ENCODE data around the gene XPC. TPM values are rescaled to one million over a fixed set of nuclear protein-coding genes. Genes with fewer than 3 reads are reported as not detected.

XPC gene
- total RNA-seq, 1 experiment from 2014 or later = 57.2 TPM

- no peak for TF ChIP-seq EZH2 (IDR thresholded peaks at IDR 0.05; ENCODE audit: borderline replicate concordance, low read depth, low read length, poor library complexity, severe bottlenecking)
- peak; percentile 29 for TF ChIP-seq CTCF (conservative IDR thresholded peaks at IDR 0.05; ENCODE audit: low read depth, low read length)
- BruUV-seq (replicated peaks) = no TSS peak
- H3K27me3 ChIP-seq (replicated peaks; ENCODE audit: insufficient read depth, low read depth, low read length, poor library complexity) = no peaks in the 10 kb centered on the region
- peaks cover 16% of the 10 kb centered on the region for H3K36me3 ChIP-seq (ENCODE audit: insufficient read depth, low read length, poor library complexity, severe bottlenecking)
- H3K27ac ChIP-seq (ENCODE audit: low read depth, low read length, poor library complexity, severe bottlenecking) = no peak overlapping the region
- no peak for DNase-seq (ENCODE audit: low spot score)
- intact Hi-C loops (cut with micrococcal nuclease; ENCODE audit: unreplicated experiment) = no loop called here
- no peaks in the 10 kb centered on the region for H3K9me3 ChIP-seq (ENCODE audit: low read depth, low read length, poor library complexity, severe bottlenecking)
- CTCF ChIA-PET = no interaction called here
- no peak overlapping the region for H3K4me3 ChIP-seq (ENCODE audit: low read depth, low read length, poor library complexity, severe bottlenecking)
- POLR2A ChIA-PET (ENCODE audit: low non-redundant PET) = no interaction called here
- H3K4me1 ChIP-seq (ENCODE audit: insufficient read depth, low read length, poor library complexity, severe bottlenecking) = peaks cover 9% of the 10 kb centered on the region
These were observed 26.0 kb downstream of the XPC start for GRCh38 chr3:14152233-14152962.

GRCh38 chr3:14151471-14152083, 26.8 kb downstream of the XPC start:
- Histone ChIP-seq H3K27me3 (replicated peaks; ENCODE audit: insufficient read depth, low read depth, low read length, poor library complexity) (no peaks in the 10 kb centered on the region), H3K27ac (ENCODE audit: low read depth, low read length, poor library complexity, severe bottlenecking) (no peak overlapping the region), H3K9me3 (ENCODE audit: low read depth, low read length, poor library complexity, severe bottlenecking) (no peaks in the 10 kb centered on the region), H3K4me3 (ENCODE audit: low read depth, low read length, poor library complexity, severe bottlenecking) (no peak overlapping the region), H3K4me1 (ENCODE audit: insufficient read depth, low read length, poor library complexity, severe bottlenecking) (peaks cover 9% of the 10 kb centered on the region), H3K36me3 (ENCODE audit: insufficient read depth, low read length, poor library complexity, severe bottlenecking) (peaks cover 13% of the 10 kb centered on the region)
- ChIA-PET POLR2A (ENCODE audit: low non-redundant PET) (no interaction called here), CTCF (no interaction called here)
- intact Hi-C loops (cut with micrococcal nuclease; ENCODE audit: unreplicated experiment) = no loop called here
- DNase-seq (ENCODE audit: low spot score) = no peak
- TF ChIP-seq CTCF (conservative IDR thresholded peaks at IDR 0.05; ENCODE audit: low read depth, low read length) = no peak
- no peak for TF ChIP-seq EZH2 (IDR thresholded peaks at IDR 0.05; ENCODE audit: borderline replicate concordance, low read depth, low read length, poor library complexity, severe bottlenecking)
- BruUV-seq (replicated peaks) = no TSS peak

DNA sequence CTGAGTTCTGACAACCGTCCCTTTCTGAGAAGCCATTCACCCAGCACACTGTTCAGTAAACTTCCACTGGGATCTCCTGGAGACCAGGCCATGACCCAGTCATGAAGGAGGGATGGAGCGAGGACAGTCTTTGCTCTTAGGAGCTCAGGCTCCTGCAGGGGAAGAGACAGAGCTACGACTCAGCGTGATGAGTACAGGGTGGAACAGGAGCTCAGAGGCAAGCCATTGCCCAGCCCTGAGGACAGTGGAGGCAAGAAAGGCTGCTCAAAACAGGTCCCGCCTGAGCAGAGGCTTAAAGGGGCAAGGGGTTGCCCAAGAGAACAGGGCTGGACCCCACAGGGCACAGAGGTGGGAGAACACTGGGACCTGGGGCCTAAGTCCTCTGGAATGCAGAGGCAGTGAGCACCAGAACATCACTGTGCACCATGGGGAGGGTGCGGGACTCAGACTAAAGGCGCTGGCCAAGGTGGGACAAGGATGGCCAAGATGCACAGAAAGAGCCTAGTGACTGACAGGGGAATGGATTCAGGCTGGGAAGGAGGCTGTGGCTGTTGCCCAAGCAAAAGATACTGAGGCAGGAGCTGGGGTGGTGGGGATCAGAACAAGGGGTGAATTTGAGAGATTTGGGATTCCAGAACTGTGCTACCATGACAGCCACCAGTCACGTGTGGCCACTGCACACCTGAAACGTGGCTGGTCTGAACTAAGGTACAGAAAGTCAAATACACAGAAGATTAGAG, 27.7 kb downstream of the XPC start:
- intact Hi-C loops (cut with micrococcal nuclease; ENCODE audit: unreplicated experiment) = no loop called here
- POLR2A ChIA-PET (ENCODE audit: low non-redundant PET) = no interaction called here
- peaks cover 9% of the 10 kb centered on the region for H3K4me1 ChIP-seq (ENCODE audit: insufficient read depth, low read length, poor library complexity, severe bottlenecking)
- no peak overlapping the region for H3K27ac ChIP-seq (ENCODE audit: low read depth, low read length, poor library complexity, severe bottlenecking)
- no peak overlapping the region for H3K4me3 ChIP-seq (ENCODE audit: low read depth, low read length, poor library complexity, severe bottlenecking)
- no peaks in the 10 kb centered on the region for H3K9me3 ChIP-seq (ENCODE audit: low read depth, low read length, poor library complexity, severe bottlenecking)
- CTCF ChIA-PET = no interaction called here
- TF ChIP-seq CTCF (conservative IDR thresholded peaks at IDR 0.05; ENCODE audit: low read depth, low read length) (no peak), EZH2 (IDR thresholded peaks at IDR 0.05; ENCODE audit: borderline replicate concordance, low read depth, low read length, poor library complexity, severe bottlenecking) (no peak)
- no peak for DNase-seq (ENCODE audit: low spot score)
- H3K27me3 ChIP-seq (replicated peaks; ENCODE audit: insufficient read depth, low read depth, low read length, poor library complexity) = no peaks in the 10 kb centered on the region
- no TSS peak for BruUV-seq (replicated peaks)
- H3K36me3 ChIP-seq (ENCODE audit: insufficient read depth, low read length, poor library complexity, severe bottlenecking) = peaks cover 11% of the 10 kb centered on the region
